Panc1 (cell line): ENCODE results near the gene ECM1. TPM values are rescaled to one million over a fixed set of nuclear protein-coding genes. Genes with fewer than 3 reads are reported as not detected.

ENCODE experiments used
- ATAC-seq: fragments of 200-7000 bp; cut with Tn5 transposase; 2 replicates; pipeline ENCODE4 v1.9.1; 2020; ENCODE audit warnings: mild to moderate bottlenecking, moderate library complexity
- BruUV-seq: library from RNA; stranded (reverse); fragments of 400-500 nt; replicated peaks from 2 replicates; lab custom pipeline; 2021; lab: Mats Ljungman, UMichigan
- CTCF ChIA-PET: fragments of 300-600 bp; sonication (Branson Sonifier 250); formaldehyde crosslinking; loops from one replicate; lab custom pipeline; 2022; ENCODE audit warnings: antibody characterized with exemption; lab: Charles Lee
- POLR2A ChIA-PET: fragments of 300-600 bp; sonication (Branson Sonifier 250); formaldehyde crosslinking; loops from one replicate; lab custom pipeline; 2022; ENCODE audit warnings: antibody characterized with exemption; lab: Charles Lee
- DNase-seq: peaks from one replicate; pipeline ENCODE4 v3.0.0-alpha.2; 2010; ENCODE audit warnings: low read depth, low spot score
- H3K27ac ChIP-seq: 2 replicates; pipeline ENCODE4 v1.5.1; 2011; ENCODE audit warnings: mild to moderate bottlenecking, low read length, inconsistent platforms
- H3K27me3 ChIP-seq: fragments of 200-500 bp; sonication (Bioruptor generic); 2 replicates; pipeline ENCODE4 v1.6.0; 2014; ENCODE audit warnings: low read length, inconsistent platforms; ENCODE audit not compliant: control insufficient read depth, insufficient read depth
- H3K36me3 ChIP-seq: fragments of 200-500 bp; sonication (Bioruptor generic); 2 replicates; pipeline ENCODE4 v1.5.1; 2014; ENCODE audit warnings: inconsistent platforms, mild to moderate bottlenecking, low read length, moderate library complexity; ENCODE audit not compliant: control insufficient read depth, insufficient read depth
- H3K4me1 ChIP-seq: 2 replicates; pipeline ENCODE4 v1.5.1; 2011; ENCODE audit warnings: inconsistent platforms, mild to moderate bottlenecking, low read length, moderate library complexity; ENCODE audit not compliant: control insufficient read depth, insufficient read depth
- H3K4me3 ChIP-seq, 2 experiments: 2 replicates each; pipeline ENCODE4 v1.5.1; 2011 to 2012; ENCODE audit warnings: low read depth in 2 of 2, low read length in 2 of 2, mild to moderate bottlenecking in 2 of 2, inconsistent platforms in 1 of 2, moderate library complexity in 1 of 2
- H3K9me3 ChIP-seq: fragments of 200-500 bp; sonication (Bioruptor generic); 2 replicates; pipeline ENCODE4 v1.5.1; 2014; ENCODE audit warnings: low read depth, mild to moderate bottlenecking, inconsistent platforms, low read length, moderate library complexity; ENCODE audit not compliant: control insufficient read depth, insufficient read depth
- POLR2AphosphoS5 ChIP-seq: IDR thresholded peaks from 2 replicates; pipeline ENCODE4 v1.6.1; 2012; ENCODE audit warnings: mild to moderate bottlenecking, low read depth, low read length, moderate library complexity
- SIN3A ChIP-seq: IDR thresholded peaks from 2 replicates; pipeline ENCODE4 v1.6.1; 2012; ENCODE audit warnings: low read depth, mild to moderate bottlenecking, low read length, moderate library complexity, borderline replicate concordance; ENCODE audit not compliant: insufficient read depth
- TCF7L2 ChIP-seq: IDR thresholded peaks from 2 replicates; pipeline ENCODE4 v1.6.1; 2011; ENCODE audit warnings: mild to moderate bottlenecking, low read depth, low read length, inconsistent platforms
- in situ Hi-C: cut with HindIII; loops from 2 replicates; pipeline ENCODE4 v1.10.0; 2016; ENCODE audit warnings: low sequenced_read_pairs, low pct_unique_long_range_greater_than_20kb
- intact Hi-C: fragments of 100-400 bp; cut with micrococcal nuclease; formaldehyde crosslinking; loops from one replicate; pipeline ENCODE4 v1.10.0; 2022; ENCODE audit not compliant: unreplicated experiment
- total RNA-seq: library from RNA; stranded (reverse); gene quantifications from one replicate; pipeline ENCODE4 v1.2.1, GENCODE V29; 2021; ENCODE audit not compliant: unreplicated experiment
- TF ChIP-seq, protein P1 (sequence below), 2 experiments: IDR thresholded peaks; 2 replicates each; pipeline ENCODE4 v1.6.1; 2011 to 2012; ENCODE audit warnings: low read depth in 2 of 2, control low read depth in 1 of 2, low read length in 1 of 2, mild to moderate bottlenecking in 1 of 2, moderate library complexity in 1 of 2; ENCODE audit not compliant: insufficient read depth in 1 of 2
- TF ChIP-seq, protein P2 (sequence below): fragments of 450-650 bp; IDR thresholded peaks from 2 replicates; pipeline ENCODE4 v1.5.1; 2017; ENCODE audit warnings: mild to moderate bottlenecking

Gene ECM1
- total RNA-seq, 1 experiment from 2014 or later = 2.2 TPM

DNA sequence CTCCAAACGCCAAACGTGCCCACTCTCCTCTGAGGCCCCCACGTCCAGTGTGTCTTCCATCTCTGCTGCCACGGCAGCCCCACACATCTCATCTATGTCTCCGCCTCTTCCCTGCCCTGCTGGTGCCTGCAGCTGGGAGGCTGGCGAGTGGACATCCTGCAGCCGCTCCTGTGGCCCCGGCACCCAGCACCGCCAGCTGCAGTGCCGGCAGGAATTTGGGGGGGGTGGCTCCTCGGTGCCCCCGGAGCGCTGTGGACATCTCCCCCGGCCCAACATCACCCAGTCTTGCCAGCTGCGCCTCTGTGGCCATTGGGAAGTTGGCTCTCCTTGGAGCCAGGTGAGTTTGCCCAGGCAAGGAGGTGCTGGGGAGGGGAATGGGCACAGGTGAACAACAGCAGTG lies 49.9 kb downstream of the ECM1 start:
- no peak overlapping the region for H3K4me3 ChIP-seq
- no TSS peak for BruUV-seq
- ChIA-PET POLR2A (no interaction called here), CTCF (no interaction called here)
- in situ Hi-C loops = no loop called here
- no peaks in the 10 kb centered on the region for H3K27me3 ChIP-seq
- intact Hi-C loops = no loop called here
- ATAC-seq = no peak
- no peaks in the 10 kb centered on the region for H3K9me3 ChIP-seq
- TF ChIP-seq, protein P1, sequence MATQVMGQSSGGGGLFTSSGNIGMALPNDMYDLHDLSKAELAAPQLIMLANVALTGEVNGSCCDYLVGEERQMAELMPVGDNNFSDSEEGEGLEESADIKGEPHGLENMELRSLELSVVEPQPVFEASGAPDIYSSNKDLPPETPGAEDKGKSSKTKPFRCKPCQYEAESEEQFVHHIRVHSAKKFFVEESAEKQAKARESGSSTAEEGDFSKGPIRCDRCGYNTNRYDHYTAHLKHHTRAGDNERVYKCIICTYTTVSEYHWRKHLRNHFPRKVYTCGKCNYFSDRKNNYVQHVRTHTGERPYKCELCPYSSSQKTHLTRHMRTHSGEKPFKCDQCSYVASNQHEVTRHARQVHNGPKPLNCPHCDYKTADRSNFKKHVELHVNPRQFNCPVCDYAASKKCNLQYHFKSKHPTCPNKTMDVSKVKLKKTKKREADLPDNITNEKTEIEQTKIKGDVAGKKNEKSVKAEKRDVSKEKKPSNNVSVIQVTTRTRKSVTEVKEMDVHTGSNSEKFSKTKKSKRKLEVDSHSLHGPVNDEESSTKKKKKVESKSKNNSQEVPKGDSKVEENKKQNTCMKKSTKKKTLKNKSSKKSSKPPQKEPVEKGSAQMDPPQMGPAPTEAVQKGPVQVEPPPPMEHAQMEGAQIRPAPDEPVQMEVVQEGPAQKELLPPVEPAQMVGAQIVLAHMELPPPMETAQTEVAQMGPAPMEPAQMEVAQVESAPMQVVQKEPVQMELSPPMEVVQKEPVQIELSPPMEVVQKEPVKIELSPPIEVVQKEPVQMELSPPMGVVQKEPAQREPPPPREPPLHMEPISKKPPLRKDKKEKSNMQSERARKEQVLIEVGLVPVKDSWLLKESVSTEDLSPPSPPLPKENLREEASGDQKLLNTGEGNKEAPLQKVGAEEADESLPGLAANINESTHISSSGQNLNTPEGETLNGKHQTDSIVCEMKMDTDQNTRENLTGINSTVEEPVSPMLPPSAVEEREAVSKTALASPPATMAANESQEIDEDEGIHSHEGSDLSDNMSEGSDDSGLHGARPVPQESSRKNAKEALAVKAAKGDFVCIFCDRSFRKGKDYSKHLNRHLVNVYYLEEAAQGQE (IDR thresholded peaks at IDR 0.05; ENCODE audit: insufficient read depth in 1 of 2, low read depth in 2 of 2, low read length in 1 of 2) = no peak
- TF ChIP-seq POLR2AphosphoS5 = no peak
- no peaks in the 10 kb centered on the region for H3K36me3 ChIP-seq
- no peak overlapping the region for H3K27ac ChIP-seq
- no peak for DNase-seq
- peaks cover 29% of the 10 kb centered on the region for H3K4me1 ChIP-seq

DNA sequence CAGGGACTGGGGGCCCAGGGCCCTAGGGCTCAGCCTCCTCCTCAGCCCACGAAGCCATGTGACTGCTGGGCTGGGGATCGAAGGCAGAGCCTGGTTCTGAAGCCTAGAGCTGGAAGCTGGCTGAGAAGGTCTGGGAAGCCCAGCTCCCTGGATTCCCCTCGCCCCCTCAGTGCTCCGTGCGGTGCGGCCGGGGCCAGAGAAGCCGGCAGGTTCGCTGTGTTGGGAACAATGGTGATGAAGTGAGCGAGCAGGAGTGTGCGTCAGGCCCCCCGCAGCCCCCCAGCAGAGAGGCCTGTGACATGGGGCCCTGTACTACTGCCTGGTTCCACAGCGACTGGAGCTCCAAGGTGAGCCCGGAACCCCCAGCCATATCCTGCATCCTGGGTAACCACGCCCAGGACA lies 50.4 kb downstream of the ECM1 start:
- in situ Hi-C loops = no loop called here
- CTCF ChIA-PET = no interaction called here

More for the DNA sequence above, 50.4 kb downstream of the ECM1 start:
- no TSS peak for BruUV-seq
- POLR2A ChIA-PET = no interaction called here
- ATAC-seq (no peak), DNase-seq (no peak)
- Histone ChIP-seq H3K27me3 (no peaks in the 10 kb centered on the region), H3K4me1 (peaks cover 30% of the 10 kb centered on the region), H3K4me3 (no peak overlapping the region), H3K36me3 (no peaks in the 10 kb centered on the region), H3K27ac (no peak overlapping the region), H3K9me3 (no peaks in the 10 kb centered on the region)
- TF ChIP-seq, protein P1 (IDR thresholded peaks at IDR 0.05; ENCODE audit: insufficient read depth in 1 of 2, low read depth in 2 of 2, low read length in 1 of 2) = no peak
- TF ChIP-seq TCF7L2 (no peak), POLR2AphosphoS5 (no peak), SIN3A (no peak)
- TF ChIP-seq, protein P2, sequence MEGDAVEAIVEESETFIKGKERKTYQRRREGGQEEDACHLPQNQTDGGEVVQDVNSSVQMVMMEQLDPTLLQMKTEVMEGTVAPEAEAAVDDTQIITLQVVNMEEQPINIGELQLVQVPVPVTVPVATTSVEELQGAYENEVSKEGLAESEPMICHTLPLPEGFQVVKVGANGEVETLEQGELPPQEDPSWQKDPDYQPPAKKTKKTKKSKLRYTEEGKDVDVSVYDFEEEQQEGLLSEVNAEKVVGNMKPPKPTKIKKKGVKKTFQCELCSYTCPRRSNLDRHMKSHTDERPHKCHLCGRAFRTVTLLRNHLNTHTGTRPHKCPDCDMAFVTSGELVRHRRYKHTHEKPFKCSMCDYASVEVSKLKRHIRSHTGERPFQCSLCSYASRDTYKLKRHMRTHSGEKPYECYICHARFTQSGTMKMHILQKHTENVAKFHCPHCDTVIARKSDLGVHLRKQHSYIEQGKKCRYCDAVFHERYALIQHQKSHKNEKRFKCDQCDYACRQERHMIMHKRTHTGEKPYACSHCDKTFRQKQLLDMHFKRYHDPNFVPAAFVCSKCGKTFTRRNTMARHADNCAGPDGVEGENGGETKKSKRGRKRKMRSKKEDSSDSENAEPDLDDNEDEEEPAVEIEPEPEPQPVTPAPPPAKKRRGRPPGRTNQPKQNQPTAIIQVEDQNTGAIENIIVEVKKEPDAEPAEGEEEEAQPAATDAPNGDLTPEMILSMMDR = no peak
- intact Hi-C loops = no loop called here
